NCI-H128 (cell line): ENCODE measurements around the gene AKT1S1.
A peak's percentile ranks its signal among the peaks of the same experiment; 100 is the strongest.

Experiments used
- DNase-seq: peaks from one replicate; lab custom pipeline; 2025; ENCODE audit not compliant: unreplicated experiment; lab: John Stamatoyannopoulos, UW

Gene AKT1S1

DNA sequence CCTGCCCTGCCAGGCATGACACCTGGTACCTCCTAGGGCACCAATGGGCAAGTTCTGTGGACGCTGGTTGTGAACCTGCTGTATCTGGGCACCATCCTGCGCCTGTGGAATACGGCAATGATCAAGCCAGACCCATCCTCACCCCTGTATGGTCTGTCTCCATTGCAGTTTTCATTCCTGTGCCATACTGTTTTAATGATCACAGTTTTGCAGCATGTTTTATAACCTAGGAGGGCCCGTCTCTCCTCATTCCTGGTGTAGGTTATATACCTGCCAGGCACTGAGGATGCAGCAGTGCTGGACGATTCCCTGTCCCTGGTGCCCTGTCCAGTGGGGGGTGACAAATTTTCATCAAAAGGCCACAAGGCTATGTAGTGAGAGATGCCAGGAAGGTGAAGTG is 5.9 kb upstream of the AKT1S1 start:
- DNase-seq = no peak

DNA sequence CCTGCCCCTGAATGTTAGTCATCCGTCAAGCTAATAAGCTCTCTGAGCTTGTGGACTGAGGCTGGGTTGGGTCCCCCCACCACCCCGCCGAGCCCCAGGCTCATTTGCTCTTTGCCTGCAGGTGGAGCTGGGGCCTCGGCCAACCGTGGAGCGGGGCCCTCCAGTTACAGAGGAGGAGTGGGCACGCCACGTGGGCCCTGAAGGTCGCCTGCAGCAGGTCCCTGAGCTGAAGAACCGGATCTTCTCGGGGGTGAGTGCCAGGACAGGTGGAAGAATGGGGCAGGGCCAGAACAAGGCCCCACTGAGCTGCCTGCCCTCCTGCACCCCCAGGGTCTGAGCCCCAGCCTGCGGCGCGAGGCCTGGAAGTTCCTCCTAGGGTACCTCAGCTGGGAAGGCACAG is 5.5 kb upstream of the AKT1S1 start:
- no peak for DNase-seq

DNA sequence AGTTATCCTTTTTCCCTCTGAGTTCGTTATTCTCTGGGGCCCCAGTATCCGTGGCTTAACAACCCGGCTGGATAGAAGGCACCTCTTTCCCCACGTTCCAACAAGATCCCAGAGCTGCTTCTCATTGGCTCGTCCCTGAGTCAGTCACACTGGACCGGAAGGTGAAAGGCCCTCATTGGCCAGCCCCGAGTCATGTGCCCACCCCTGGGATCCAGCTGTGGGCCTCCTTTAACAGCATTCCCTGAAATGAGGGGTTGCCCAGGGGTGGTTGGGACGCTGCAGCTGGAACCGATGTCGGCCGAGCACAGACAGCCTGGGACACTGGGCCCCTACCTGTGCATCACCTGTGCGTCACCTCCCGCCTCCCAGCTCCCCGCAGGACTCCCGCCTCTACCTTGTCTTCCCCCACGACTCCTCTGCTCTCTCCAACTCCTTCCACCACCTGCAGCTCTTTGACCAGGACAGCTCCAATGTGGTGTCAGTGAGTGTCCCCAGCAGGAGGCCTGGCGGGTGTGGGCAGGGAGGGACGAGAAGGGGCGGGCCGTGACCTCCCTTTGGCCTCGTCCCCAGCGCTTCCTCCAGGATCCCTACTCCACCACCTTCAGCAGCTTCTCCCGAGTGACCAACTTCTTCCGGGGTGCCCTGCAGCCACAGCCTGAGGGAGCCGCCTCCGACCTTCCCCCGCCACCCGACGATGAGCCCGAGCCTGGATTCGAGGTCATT is 4.7 kb upstream of the AKT1S1 start:
- DNase-seq = no peak

DNA sequence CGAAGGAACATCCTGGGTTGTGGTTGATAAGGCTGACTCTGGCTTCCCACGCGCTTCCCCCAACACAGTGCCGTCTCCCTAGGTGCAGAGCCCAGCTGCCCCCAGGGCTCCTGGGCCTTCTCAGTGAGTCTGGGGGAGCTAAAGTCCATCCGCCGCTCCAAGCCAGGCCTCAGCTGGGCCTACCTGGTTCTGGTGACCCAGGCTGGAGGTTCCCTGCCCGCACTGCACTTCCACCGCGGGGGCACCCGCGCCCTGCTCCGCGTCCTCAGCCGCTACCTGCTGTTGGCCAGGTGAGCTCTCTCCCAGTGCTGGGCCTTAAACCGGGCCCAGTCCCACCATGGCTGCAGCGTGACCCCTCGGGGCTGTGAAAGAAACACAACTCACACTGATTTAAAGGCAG is 4.0 kb upstream of the AKT1S1 start:
- DNase-seq = no peak

DNA sequence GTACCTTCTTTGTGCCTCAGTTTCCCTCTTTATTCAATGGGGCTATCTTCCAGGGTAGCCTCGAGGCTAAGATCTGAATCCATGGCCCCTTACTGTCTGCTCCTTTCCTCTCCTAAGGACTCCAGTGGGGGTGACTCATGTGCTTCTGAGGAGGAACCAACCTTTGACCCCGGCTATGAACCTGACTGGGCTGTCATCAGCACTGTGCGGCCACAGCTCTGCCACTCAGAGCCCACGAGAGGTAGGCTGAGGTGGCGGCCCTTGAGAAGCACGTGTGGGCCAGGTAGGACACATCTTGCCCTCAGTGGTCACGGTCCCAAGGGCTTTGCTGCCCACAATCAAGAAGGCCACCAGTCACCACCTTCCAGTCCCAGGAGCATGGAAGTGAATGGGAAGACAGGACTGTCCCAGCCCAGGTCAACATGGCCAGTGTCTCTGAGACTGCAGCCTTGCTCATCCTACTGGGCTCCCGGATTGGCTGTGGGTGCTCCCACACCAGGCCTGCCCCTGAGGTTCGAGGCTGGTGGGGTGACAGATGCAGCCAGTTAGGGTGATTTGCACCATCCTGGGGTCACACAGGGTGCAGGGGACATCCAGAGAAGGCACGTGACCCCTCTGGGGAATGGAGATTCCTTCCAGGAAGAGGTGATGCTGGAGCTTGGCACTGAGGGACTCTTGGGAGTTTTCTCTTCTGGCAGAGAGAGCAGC is 3.2 kb upstream of the AKT1S1 start:
- no peak for DNase-seq

DNA sequence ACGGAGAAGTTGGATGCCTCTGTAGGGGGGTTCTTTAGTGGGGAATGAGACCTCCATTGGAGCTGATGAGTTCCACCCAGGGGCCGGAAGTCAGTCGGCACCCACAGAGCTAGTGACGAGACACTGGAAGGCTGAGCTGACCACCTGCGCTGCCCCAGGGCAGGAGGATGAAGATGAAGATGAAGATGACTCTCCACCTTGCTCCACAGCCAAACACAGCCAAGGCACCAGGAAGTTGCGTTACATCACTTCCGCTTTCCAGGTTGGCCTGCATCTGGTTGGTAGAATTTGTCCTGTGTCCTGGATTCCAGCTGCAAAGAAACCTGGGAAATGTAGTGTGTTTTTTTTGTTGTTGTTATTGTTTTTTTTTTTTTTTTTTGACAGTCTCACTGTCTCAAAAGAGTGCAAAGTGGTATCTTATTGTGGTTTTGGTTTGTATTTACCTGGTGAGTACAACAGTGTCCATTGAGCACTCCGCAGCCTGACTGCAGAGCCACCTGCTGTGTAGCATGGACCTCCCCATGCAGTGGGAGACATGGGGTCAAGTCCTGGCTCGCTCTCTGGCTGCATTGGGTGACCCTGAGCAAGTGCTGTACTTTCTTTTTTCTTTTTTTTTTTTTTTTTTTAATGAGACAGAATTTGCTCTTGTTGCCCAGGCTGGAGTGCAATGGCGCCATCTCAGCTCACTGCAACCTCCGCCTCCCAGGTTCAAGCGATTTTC is 2.2 kb upstream of the AKT1S1 start:
- DNase-seq = no peak

DNA sequence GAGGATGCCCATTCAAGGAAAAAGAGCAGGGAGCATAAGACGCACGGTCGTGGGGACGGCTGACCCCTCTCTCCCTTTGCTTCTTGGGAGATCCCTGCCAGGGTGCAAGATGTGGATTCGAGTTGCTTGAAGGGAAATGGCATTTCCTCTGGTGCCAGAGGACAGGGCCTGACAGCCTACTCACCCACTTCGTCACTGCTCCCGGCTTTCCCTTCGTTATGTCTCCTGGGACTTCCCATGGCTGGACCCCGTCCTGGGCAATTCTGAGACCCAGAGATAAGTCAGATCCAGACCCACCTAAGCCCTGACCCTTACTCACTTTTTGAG is 1.6 kb upstream of the AKT1S1 start:
- no peak for DNase-seq

DNA sequence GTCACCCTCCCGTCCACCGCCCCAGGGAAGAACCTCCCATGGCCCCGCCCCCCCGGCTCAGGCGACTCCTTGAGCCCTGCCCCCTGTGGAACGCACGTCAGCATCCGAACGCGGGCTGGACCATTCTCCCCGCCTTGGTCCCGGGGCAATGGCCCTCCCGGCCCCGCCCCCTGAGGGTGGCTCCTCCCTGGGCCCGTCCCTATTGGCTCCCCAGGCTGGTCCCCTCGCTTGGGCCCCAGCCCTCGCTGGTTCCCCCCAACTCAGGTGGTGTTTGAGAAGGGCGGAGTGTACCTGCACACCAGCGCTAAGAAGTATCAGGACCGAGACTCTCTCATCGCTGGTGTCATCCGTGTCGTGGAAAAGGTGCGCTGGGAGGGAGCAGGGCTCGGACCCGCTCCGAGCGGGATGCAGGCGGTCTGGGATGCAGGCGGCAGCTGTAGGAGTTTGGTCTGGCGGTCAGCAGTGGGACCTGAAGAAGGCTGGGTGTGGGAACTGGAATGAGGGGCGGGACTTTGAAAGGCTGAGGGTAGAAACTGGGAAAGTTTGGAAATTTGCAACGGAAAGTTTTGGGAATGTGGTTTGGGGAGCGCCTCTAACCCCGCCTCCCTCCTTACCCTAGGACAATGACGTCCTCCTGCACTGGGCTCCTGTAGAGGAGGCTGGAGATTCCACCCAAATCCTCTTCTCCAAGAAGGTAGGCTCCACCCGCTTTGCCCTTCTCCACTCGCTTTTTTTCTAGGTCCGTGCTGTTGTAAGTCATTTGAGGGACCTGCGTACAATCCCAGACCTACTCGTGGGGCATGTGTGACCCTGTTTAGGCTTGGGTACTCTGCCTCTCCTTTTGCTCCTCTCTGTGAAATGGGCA is 956 bp upstream of the AKT1S1 start:
- peak; percentile 88 for DNase-seq

DNA sequence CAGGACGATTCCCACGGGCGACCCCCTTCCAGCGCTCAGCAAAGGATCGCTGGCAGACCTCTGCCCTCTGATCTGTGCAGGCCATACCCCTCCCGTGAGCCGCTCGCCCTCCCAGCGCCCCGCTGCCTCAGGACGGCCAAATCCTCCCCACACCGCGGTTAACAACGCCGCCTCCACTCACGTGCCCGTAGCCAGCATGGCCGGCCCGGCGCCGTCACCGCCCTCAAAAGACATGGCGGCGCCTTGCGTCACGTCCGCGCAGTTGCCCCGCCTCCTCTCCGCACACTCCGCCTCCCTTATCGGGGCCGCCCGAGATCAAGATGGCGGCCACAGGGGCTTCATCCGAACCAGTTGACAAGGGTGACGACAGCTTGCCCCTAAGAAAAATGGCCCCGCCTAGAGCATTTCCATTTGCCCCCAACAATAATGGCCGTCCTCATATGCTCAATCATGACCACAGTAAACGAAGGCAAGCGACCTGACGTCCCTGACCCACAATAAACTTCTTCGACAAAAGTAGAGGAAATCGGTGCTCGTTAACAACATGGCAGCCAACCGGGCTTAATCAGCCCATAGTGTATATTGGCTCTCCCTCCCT is 634 bp downstream of the AKT1S1 start:
- DNase-seq = peak; percentile 96

DNA sequence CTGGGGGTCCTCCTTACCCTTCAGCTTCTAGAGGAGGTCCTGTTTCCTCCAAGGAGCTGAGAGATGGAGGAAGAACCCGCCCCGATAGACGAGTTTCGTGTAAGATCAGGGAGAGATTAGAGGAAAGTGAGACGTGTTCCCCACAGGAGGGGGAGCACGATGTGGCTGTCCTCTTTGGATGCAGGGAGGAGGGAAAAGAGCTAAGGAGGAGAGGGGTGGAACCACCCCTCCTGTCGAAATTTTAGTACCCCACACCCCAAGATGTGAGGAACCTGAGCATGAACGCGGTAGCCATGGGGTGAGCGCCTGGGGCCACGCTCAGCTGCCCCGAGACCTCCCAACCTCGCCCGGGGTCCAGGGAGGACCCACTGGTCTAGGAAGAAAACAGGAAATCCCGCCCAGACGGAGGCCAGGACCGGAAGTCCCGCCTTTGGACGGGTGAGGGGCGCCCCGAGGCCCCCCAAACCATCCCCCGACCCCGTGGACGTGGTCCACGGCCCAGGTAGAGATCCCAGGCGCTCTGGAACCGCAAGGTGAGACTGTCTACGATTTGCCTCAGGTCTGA is 1.2 kb downstream of the AKT1S1 start:
- DNase-seq = peak; percentile 41

DNA sequence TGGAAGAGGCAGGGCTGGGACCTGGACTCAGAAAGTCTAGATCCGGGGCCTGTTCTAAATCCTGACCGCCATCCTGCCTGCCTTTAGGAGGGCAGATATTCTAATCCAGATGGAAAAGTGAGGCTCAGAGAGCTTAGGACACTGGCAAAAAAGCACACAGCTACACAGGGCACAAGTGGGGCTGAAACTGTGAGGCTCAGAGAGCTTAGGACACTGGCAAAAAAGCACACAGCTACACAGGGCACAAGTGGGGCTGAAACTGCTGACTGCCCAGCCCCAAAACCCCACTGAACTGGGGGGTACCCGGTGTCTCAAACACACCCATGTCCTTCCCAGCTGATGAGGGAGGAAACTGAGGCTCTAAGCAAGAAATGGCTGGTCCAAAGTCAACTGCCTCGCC is 2.0 kb downstream of the AKT1S1 start:
- DNase-seq = no peak

DNA sequence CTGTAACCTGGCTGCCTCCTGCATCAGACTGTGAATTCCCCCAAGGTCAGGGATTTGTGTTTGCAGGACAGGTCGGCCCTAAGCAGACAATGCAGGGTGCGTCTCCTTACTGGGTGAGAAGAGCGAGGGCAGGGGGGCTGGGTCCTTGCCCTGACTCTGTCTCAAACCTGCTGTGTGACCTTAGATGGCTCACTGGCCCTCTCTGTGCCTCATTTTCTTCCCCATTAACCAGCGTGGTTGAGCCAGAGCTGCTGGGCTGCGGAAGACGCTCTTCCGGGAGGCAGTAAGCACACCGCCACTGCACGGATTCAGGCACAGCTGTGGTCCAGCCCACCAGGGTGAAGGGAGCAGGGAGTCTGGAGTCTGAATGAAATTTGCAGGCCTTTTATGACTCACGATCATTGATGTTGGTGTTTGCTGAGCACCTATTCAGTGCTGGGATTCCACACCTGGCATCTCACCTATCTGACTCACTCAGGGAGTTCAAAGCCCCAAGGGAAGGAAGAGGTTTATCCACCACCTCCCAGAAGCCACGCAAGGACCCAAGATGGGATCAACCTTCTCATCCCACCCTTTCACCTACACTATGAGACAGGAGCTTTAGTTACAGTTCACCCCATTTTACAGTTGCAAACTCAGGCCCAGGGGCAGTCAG is 2.5 kb downstream of the AKT1S1 start:
- DNase-seq = no peak

DNA sequence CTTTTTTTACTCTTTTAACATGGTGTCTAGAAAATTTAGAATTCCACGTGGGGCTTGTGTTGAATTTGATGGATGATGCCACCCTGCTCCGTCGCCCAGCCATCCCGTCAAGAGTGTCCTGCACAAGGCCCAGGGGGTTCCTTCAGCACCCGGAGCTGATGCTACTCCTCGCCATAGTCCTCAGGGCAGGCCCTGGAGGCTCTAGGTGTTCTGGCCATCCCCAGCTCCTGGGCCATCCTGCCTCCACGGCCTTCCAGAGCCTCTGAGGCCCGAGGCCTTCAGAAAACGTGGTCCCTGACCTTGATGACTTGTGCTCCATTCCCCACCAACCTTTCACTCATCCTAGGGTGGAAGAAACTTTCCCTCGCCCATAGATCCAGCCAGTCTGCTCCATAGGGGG is 3.3 kb downstream of the AKT1S1 start:
- DNase-seq = no peak

DNA sequence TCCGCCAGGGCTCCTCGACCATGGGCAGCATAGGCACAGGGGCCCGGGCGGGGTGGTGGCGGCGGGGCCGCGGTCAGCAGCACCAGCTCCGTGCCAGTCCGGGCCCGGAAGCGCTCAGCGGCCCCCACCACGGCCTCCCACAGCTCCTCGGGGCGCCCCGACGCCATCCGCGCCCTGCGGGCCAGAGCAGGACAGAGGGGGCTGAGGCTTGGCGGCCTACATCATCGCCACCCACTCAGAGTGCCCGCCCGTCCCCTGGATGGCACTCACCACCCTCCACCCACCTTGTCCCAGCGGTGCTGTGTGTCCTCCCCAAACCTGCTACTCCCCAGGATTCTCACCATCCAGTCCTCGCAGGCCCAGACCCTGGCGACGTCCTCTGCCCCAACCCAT is 4.0 kb downstream of the AKT1S1 start:
- DNase-seq = no peak

DNA sequence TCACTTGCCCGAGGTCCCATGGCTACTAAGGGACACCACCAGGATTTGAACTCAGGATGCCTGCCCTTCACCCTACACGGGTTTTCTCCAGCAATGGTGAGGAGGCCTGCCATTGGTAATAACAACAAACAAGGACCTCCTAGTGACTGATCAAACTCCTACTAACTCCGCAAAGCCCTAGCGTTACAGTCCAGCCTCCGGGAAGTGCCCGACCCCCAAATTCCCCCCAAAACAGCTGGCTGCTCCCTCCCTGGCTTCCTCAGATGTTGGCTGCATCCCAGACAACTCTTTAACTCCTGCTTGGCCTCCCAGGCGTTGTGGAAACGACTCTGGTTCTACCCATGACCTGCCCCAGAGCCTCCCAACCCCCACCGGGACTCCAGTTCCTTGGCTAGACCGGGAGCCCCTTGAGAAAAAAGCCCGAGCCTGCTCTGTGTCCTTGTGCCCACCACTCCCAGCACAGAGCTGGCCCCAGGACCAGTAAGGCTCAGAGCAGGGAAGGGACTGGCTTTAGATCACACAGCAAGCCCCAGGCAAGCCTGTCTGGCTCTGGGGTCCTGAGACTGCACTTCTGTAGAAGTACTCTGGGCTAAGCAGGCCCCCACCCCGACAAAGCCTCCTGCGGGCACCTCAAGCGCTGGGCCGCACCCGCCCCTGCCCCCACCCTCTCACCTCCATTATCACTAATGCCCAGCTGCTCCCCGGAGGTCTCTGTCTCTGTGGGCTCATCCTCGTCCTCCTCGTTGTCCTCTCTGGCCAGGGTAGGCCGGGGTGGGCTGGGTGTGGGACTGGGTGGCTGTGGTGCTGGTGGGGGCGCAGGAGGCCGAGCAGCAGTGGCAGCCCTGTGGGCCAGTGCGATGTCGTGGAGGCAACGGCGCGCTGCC is 4.7 kb downstream of the AKT1S1 start:
- no peak for DNase-seq

DNA sequence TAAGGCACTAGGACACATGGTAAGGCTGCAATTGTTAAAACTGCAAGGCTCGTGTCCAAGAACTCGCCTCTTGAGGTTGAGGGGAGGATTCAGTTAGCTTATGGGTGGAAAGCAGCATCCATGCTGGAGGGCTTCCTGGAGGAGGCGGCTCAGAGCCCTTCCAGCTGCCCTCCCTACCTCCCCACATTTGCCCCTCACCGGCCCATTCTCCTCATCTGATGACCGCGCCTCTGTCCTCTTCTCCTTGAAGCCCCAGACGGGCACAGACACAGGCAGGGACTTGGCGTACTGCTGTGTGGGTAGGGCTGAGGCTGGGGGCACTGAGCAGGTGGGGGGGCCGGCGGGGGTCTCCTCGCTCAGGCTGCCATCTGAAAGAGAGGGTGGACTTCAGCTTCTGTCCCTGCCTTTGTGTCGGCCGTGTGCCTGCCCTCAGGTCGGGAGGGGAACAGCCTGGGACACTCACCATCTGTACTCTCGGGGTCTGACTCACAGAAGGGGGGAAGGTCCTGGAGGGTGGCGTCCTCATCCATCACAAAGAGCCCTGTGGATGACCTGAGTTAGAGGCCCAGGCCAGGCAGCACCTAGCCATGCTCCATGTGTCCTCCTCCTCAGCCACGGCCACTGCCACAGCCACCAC is 5.7 kb downstream of the AKT1S1 start:
- DNase-seq = no peak

DNA sequence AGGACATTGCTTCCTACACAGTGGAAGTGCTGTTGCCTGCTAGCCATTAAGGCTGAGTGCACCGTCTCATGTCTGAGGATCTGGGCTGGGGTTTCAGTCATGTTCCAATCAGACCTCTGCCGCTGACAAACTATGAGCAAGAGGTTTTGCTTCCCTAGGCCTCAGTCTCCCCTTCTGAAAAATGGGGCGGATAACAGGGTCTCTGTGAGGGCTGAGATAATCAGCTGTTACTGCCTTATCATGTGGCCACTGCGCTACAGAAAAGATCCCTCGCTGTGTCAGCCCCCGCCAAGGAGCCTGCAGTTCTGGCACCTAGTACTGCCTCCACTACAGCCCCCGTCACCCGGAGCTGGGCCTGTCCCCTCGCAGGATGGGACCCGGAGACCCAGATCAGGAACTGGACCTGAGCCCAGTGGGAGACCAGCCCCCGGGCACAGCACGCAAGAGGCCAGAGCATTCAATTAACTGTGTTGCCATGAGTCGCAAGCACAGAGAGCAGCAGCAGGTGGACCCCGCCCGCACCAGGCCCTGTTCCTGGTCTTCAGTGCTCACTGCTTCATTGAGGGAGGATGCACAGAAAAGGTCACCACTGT is 6.8 kb downstream of the AKT1S1 start:
- DNase-seq = no peak
